K562 (cell line): ENCODE data around the gene TMEM184B. TPM values are rescaled to one million over a fixed set of nuclear protein-coding genes. Genes with fewer than 3 reads are reported as not detected.
A peak's percentile ranks its signal among the peaks of the same experiment; 100 is the strongest.

Experiments
- ARID2 ChIP-seq: fragments of 450-650 bp; IDR thresholded peaks from 2 replicates; pipeline ENCODE4 v1.6.1; 2017; ENCODE audit warnings: antibody characterized with exemption, mild to moderate bottlenecking
- HCFC1 ChIP-seq: IDR thresholded peaks from 2 replicates; pipeline ENCODE4 v1.6.1; 2012; ENCODE audit warnings: low read depth, low read length, improper control_type of control experiment
- MTA2 ChIP-seq: fragments of 450-650 bp; IDR thresholded peaks from 2 replicates; pipeline ENCODE4 v1.6.1; 2016; ENCODE audit warnings: low read depth
- PCBP1 ChIP-seq: fragments of 200-400 bp; formaldehyde crosslinking; IDR thresholded peaks from 2 replicates; pipeline ENCODE4 v1.6.1; 2018; ENCODE audit warnings: mild to moderate bottlenecking, low read depth, low read length; ENCODE audit not compliant: poor library complexity, severe bottlenecking
- polyA plus RNA-seq, 8 experiments: library from polyadenylated mRNA; depleted of rRNA in 4 of 8; stranded (reverse) in 5 of 8; unstranded in 3 of 8; fragments of >200 nt; fragmentation: Nextera tagmentation in 2 of 8; fragmentation: Illumina TruSeq in 1 of 8; extraction: Ambion mirVana in 2 of 8; extraction: Trizol in 1 of 8; gene quantifications; 2 replicates each; pipeline versions ENCODE4 v1.2.1 to v1.2.3, GENCODE V29; 2011 to 2014; ENCODE audit warnings: inconsistent platforms in 1 of 8, missing spikeins in 1 of 8
- total RNA-seq, 7 experiments: library from RNA; depleted of rRNA in 6 of 7; stranded (reverse); fragments of >200 nt in 6 of 7; fragmentation: Illumina TruSeq in 2 of 7; extraction: Trizol in 2 of 7; gene quantifications; 2 replicates each; pipeline versions ENCODE4 v1.2.1 to v1.2.3, GENCODE V29; 2011 to 2021; ENCODE audit warnings: low replicate concordance in 1 of 7
- TF ChIP-seq, protein P1 (sequence below): fragments of 250-450 bp; sonication (Bioruptor Pico); IDR thresholded peaks from 2 replicates; pipeline ENCODE4 v1.8.0; 2021; ENCODE audit warnings: borderline replicate concordance, mild to moderate bottlenecking, moderate library complexity; ENCODE audit not compliant: poor library complexity, severe bottlenecking
- TF ChIP-seq, protein P2 (sequence below): conservative IDR thresholded peaks from 2 replicates; pipeline ENCODE4 v1.6.1; 2011; ENCODE audit warnings: low read depth, mild to moderate bottlenecking, low read length; ENCODE audit not compliant: control insufficient read depth

Gene TMEM184B
- total and polyA plus RNA-seq, 9 of the 15 experiments (the other 6 are each of a cell fraction or from before 2014, with no cell fraction given): 0.31 to 25.1 (median 6.2) TPM

DNA sequence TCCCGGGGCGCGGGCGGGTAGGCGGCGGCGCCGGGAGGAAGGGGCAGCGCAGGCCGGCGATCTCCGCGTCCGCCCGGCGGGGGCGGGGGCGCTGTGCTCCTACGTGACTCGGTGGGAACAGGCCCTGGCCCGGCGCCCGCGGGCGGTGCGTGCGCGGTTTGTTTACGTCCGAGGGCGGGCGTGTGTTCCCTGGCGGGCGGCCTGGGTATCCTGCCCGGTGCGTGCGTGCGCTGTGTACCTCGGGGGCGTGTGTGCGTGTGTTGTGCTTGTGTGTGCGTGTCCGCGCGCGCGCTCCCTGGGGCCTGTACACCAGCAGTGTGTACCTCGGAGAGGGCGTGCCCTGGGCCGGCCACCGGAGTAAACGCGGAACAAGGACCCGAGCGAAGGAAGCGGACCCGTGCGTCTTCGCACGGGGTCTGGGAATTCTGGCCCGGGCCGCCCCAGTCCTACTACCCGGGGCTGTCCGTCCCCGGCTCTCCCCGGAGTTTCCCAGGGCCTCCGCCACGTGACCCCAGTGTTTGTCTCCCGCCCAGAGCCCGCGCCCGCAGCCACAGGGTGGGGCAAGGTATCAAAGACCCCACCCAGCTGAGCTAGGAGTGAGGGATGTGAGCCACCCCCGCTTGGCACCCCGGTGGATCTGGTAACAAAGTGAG, 70.2 kb downstream of the TMEM184B start (continued):
- TF ChIP-seq PCBP1: peak; percentile 85
- TF ChIP-seq, protein P1, sequence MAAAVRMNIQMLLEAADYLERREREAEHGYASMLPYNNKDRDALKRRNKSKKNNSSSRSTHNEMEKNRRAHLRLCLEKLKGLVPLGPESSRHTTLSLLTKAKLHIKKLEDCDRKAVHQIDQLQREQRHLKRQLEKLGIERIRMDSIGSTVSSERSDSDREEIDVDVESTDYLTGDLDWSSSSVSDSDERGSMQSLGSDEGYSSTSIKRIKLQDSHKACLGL (CRISPR knock-in tag): peak; percentile 9
- TF ChIP-seq, protein P2, sequence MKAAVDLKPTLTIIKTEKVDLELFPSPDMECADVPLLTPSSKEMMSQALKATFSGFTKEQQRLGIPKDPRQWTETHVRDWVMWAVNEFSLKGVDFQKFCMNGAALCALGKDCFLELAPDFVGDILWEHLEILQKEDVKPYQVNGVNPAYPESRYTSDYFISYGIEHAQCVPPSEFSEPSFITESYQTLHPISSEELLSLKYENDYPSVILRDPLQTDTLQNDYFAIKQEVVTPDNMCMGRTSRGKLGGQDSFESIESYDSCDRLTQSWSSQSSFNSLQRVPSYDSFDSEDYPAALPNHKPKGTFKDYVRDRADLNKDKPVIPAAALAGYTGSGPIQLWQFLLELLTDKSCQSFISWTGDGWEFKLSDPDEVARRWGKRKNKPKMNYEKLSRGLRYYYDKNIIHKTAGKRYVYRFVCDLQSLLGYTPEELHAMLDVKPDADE: peak; percentile 59
- TF ChIP-seq ARID2: 0 out of 2 replicates have a peak, but pooled peaks have one; percentile 36
- peak; percentile 47 for TF ChIP-seq HCFC1
- TF ChIP-seq MTA2: no peak
